ENCODE results near the gene C17orf114.

C17orf114 gene

DNA sequence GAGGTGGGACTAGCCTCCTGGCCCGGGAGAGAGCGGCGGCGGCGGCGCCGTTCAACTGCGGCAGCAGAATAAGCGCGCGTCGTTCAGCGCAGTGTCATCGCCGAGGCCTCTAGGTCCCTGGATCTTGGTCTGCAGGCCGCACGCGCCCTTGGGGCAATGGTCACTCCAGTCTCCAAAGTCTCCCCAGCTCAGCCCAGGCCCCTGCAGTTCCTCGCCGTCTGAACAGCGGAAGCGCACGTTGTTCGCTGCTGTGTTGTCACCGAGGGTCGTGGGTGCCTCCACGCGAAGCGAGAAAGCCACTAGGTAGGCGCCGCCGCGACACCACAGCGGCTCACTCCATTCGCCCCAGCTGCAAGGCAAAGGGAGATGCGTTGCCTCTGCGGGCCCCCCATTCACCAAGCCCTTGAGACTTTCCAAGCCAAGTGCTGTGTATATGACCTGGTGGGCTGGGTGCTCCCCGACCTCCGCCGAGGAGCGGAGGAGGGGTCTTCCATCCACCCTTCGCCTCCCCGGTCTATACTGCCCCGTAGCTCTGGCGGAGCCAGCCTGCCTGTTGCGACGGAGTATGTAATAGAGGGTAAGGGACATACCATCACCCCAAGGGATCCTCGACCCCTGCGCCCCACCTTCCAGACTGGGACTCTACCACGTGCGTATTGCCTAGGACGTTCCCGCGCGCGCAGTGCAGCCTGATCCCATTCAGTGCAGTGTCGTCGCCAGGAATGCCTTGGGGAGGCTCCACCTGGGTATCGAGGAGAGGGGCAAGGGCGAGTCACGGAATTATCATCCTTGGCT, 16.6 kb downstream of the C17orf114 start:
- CTCF ChIA-PET = interaction anchor here (1.0 kb wide), 1 partner anchor 218 kb away, joined by 3 read pairs; no protein-coding TSS in a partner anchor
- TF ChIP-seq, protein P1, sequence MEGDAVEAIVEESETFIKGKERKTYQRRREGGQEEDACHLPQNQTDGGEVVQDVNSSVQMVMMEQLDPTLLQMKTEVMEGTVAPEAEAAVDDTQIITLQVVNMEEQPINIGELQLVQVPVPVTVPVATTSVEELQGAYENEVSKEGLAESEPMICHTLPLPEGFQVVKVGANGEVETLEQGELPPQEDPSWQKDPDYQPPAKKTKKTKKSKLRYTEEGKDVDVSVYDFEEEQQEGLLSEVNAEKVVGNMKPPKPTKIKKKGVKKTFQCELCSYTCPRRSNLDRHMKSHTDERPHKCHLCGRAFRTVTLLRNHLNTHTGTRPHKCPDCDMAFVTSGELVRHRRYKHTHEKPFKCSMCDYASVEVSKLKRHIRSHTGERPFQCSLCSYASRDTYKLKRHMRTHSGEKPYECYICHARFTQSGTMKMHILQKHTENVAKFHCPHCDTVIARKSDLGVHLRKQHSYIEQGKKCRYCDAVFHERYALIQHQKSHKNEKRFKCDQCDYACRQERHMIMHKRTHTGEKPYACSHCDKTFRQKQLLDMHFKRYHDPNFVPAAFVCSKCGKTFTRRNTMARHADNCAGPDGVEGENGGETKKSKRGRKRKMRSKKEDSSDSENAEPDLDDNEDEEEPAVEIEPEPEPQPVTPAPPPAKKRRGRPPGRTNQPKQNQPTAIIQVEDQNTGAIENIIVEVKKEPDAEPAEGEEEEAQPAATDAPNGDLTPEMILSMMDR (IDR thresholded peaks at IDR 0.05; ENCODE audit: control extremely low read depth, extremely low read depth, low read depth, missing control alignments) = no peak
- DNase-seq (ENCODE audit: extremely low spot score) = no peak
- POLR2A ChIA-PET = no interaction called here

DNA sequence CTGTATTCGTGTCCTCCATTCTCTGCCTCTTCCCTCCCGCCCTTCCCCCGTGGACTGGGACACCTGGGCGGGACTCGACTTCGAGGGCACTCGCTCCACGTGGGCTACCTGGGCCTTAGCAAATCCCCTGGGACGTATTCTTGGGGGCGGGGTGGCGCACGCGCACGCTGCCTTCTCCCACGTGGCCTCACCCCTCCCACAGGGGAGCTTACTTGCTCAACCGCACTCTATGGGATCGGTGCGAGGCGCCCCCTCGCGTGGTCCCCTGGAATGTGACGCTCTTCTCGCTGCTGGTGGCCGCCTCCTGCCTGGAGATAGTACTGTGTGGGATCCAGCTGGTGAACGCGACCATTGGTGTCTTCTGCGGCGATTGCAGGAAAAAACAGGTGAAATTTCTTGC, 19.5 kb downstream of the C17orf114 start:
- no peak for DNase-seq (ENCODE audit: extremely low spot score)
- TF ChIP-seq, protein P1 (IDR thresholded peaks at IDR 0.05; ENCODE audit: control extremely low read depth, extremely low read depth, low read depth, missing control alignments) = no peak
- ChIA-PET CTCF (interaction anchor here (1.5 kb wide), 1 partner anchor 120 kb away, joined by 3 read pairs; the partner anchor contains the start of gene CHRNE), POLR2A (no interaction called here)

GRCh38 chr17:4780325-4780955, 21.7 kb downstream of the C17orf114 start:
- CTCF ChIA-PET = interaction anchor here (4.2 kb wide), 1 partner anchor 10 kb away, joined by 21 read pairs; no protein-coding TSS in a partner anchor
- TF ChIP-seq, protein P1 (IDR thresholded peaks at IDR 0.05; ENCODE audit: control extremely low read depth, extremely low read depth, low read depth, missing control alignments) = no peak
- POLR2A ChIA-PET = no interaction called here
- DNase-seq (ENCODE audit: extremely low spot score) = no peak

- ChIA-PET POLR2A (no interaction called here), CTCF (interaction anchor here (4.2 kb wide), 1 partner anchor 12 kb away, joined by 21 read pairs; no protein-coding TSS in a partner anchor)
- TF ChIP-seq, protein P1 (IDR thresholded peaks at IDR 0.05; ENCODE audit: control extremely low read depth, extremely low read depth, low read depth, missing control alignments) = no peak
- DNase-seq (ENCODE audit: extremely low spot score) = no peak
Measured at GRCh38 chr17:4777969-4778760, 24.0 kb downstream of the C17orf114 start.

DNA sequence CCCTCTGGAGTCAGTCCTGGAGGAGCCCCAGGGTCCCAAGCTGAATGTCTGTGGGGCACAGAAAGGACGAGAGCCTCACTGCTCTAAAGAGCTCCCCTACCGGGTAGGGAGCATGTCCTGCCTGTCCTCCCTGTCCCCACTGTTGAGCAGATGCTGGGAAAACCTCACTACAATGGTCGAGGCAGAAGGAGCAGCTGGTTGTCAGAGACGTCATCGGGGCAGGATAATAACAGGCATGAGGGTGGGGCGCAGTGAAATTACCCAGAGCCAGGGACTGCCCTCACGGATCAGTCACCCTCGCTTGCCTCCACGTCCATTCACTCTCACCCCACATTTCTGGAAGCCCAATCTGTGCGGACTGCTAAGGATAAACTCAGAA, 29.9 kb downstream of the C17orf114 start:
- ChIA-PET CTCF (no interaction called here), POLR2A (no interaction called here)
- TF ChIP-seq, protein P1 (IDR thresholded peaks at IDR 0.05; ENCODE audit: control extremely low read depth, extremely low read depth, low read depth, missing control alignments) = no peak
- no peak for DNase-seq (ENCODE audit: extremely low spot score)

GRCh38 chr17:4771519-4772234, 30.5 kb downstream of the C17orf114 start, which contains the start of gene TM4SF5:
TSS of gene TM4SF5 (plus strand) at chr17:4771886. CDS start at chr17:4771923, 37 bp downstream.
- ChIA-PET CTCF (no interaction called here), POLR2A (no interaction called here)
- no peak for DNase-seq (ENCODE audit: extremely low spot score)
- TF ChIP-seq, protein P1 (IDR thresholded peaks at IDR 0.05; ENCODE audit: control extremely low read depth, extremely low read depth, low read depth, missing control alignments) = no peak
